ENCODE data around the gene ARHGAP45. TPM values are rescaled to one million over a fixed set of nuclear protein-coding genes. Genes with fewer than 3 reads are reported as not detected.

ARHGAP45 gene
- total and polyA plus RNA-seq, 2 of the 8 experiments (the other 6 are each of a cell fraction or from before 2014, with no cell fraction given) = 31.4 to 41.8 TPM

- TF ChIP-seq USF2 (IDR thresholded peaks at IDR 0.05; ENCODE audit: low read length) = no peak
- no peak for TF ChIP-seq TBP (IDR thresholded peaks at IDR 0.05; ENCODE audit: low read depth, low read length)
- TF ChIP-seq CBX8 (IDR thresholded peaks at IDR 0.05; ENCODE audit: borderline replicate concordance, low read depth, low read length) = no peak
- no peak for TF ChIP-seq KDM1A (IDR thresholded peaks at IDR 0.05; ENCODE audit: borderline replicate concordance, low read length)
- TF ChIP-seq EGR1 (IDR thresholded peaks at IDR 0.05; ENCODE audit: borderline replicate concordance, low read depth, low read length) = no peak
- TF ChIP-seq POU5F1 (IDR thresholded peaks at IDR 0.05; ENCODE audit: low read depth, low read length) = no peak
Observed at GRCh38 chr19:1032264-1032867, 34.6 kb upstream of the ARHGAP45 start (continued).
